SJSA1 (cell line): ENCODE measurements around the gene NDFIP2. TPM values are rescaled to one million over a fixed set of nuclear protein-coding genes. Genes with fewer than 3 reads are reported as not detected.

Experiments
- DNase-seq, 2 experiments: peaks; one replicate each; pipeline ENCODE4 v3.0.0-alpha.2; 2015 to 2020; ENCODE audit warnings: low spot score in 2 of 2, low read depth in 1 of 2
- H3K27ac ChIP-seq: fragments of 250-450 bp; sonication (Bioruptor Pico); 2 replicates; pipeline ENCODE4 v1.5.1; 2020; ENCODE audit warnings: mild to moderate bottlenecking, moderate library complexity
- H3K27me3 ChIP-seq: fragments of 250-450 bp; sonication (Bioruptor Pico); replicated peaks from 2 replicates; pipeline ENCODE4 v1.5.1; 2020; ENCODE audit warnings: mild to moderate bottlenecking, moderate library complexity
- H3K36me3 ChIP-seq: fragments of 250-450 bp; sonication (Bioruptor Pico); 2 replicates; pipeline ENCODE4 v1.5.1; 2020; ENCODE audit warnings: mild to moderate bottlenecking
- H3K4me1 ChIP-seq: fragments of 250-450 bp; sonication (Bioruptor Pico); replicated peaks from 2 replicates; pipeline ENCODE4 v1.6.1; 2021; ENCODE audit warnings: mild to moderate bottlenecking
- H3K4me3 ChIP-seq: fragments of 250-450 bp; sonication (Bioruptor Pico); 2 replicates; pipeline ENCODE4 v1.5.1; 2020; ENCODE audit warnings: mild to moderate bottlenecking
- H3K9me3 ChIP-seq: fragments of 250-450 bp; sonication (Bioruptor Pico); replicated peaks from 2 replicates; pipeline ENCODE4 v1.5.1; 2020; ENCODE audit warnings: mild to moderate bottlenecking
- total RNA-seq: library from RNA; depleted of rRNA; stranded (reverse); fragments of >200 nt; shearing (Covaris generic); gene quantifications from 2 replicates; pipeline ENCODE4 v1.2.3, GENCODE V29; 2014

Gene NDFIP2
- total RNA-seq, 1 experiment from 2014 or later = 110 TPM

DNA sequence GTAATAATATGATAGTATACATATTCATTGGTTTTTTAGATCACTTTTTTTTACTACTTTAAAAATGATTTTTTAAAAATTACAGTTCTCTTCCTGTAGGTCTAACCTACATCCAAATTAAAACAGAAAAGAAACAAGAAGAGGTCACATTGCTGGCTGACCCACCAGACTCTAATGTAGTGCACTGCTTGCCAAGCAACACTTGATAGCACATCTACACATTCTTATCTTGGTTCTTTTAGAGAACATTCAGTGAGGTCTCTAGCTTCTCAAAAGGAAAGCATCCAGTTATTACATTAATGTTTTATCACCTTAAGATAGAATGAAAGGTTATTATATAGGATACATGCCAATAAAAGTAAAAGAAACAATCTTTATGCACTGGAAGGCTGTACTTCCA is 35.6 kb downstream of the NDFIP2 start:
- no peak overlapping the region for H3K27ac ChIP-seq
- no peak for DNase-seq
- H3K36me3 ChIP-seq = no peaks in the 10 kb centered on the region
- H3K4me1 ChIP-seq = no peaks in the 10 kb centered on the region; the same call in 1 of the 2 replicates
- no peaks in the 10 kb centered on the region for H3K27me3 ChIP-seq
- H3K4me3 ChIP-seq = no peak overlapping the region
- H3K9me3 ChIP-seq = no peaks in the 10 kb centered on the region

DNA sequence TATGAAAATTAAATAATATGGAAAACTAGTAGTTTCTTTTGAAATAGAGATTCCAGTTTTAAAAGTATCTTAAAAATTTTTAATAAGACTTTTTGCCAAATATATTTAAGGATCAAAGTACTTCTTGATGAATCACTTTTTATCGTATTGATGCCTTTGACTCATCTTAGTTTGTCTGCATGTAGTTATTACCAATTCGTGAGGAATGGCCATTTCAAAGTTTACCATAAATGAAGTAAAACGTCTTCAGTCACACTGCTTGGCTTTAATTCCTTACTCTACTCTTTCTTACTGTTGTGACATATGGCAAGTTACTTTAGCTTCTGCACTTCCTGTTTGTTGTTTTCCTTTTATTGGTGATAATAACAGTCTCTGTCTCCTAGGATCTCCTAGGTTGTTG is 38.3 kb downstream of the NDFIP2 start:
- no peak overlapping the region for H3K27ac ChIP-seq
- DNase-seq = no peak
- no peaks in the 10 kb centered on the region; the same call in 1 of the 2 replicates for H3K4me1 ChIP-seq
- no peaks in the 10 kb centered on the region for H3K27me3 ChIP-seq
- H3K4me3 ChIP-seq = no peak overlapping the region
- H3K36me3 ChIP-seq = peaks cover 14% of the 10 kb centered on the region
- no peaks in the 10 kb centered on the region for H3K9me3 ChIP-seq

DNA sequence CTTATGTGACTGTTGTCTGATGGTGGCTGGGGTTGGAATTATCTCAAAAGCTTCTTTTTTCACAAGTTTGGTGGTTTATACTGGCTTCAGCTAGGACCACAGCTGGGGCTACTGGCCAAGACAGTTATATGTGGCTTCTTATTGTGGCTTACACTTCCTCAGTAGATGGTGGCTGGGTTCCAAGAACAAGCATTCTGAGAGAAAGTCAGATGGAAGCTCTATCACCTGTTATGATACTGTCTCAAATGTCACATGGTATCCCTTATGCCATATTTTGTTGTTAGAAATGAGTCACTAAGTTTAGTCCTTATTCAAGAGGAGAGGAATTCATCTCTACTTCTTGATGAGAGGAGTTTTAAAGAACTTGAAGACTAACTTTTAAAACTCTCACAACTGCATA is 41.6 kb downstream of the NDFIP2 start:
- H3K4me1 ChIP-seq = peaks cover 14% of the 10 kb centered on the region
- DNase-seq = no peak
- no peak overlapping the region for H3K4me3 ChIP-seq
- no peaks in the 10 kb centered on the region for H3K9me3 ChIP-seq
- no peaks in the 10 kb centered on the region for H3K27me3 ChIP-seq
- H3K27ac ChIP-seq = no peak overlapping the region
- peaks cover 15% of the 10 kb centered on the region for H3K36me3 ChIP-seq

DNA sequence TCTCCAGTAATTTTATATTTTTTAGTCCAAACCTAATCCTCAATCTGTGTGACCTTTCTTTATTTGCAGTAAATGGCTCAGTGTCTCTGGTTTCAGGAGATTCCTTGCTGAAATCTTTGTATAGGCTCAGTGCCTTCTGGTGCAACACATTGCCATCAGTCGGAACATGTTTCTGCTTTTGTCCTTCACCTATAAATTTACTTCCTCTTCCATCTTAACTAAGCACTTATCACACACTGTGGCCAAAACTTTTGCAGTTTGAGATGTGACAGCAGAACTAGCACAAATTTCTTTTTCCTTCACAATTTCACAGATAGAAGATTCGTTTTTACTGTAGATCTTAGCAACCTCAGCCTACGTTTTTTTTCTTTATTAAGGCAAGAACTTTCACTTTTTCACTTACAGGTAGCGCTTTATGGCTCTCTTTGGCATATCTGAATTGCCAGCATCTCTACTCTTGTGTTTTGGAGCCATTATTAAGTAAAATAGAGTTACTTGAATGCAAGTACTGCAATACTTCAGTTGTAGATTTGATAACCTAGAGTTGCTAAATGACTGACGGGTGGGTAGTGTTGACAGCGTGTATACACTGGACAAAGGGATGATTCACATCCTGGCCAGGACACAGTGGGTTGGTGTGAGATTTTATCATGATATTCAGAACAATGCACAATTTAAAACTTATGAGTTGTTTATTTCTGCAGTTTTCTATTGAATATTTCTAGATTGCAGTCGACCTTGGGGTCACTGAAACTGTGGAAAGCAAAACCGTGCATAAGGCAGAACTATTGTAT is 44.3 kb downstream of the NDFIP2 start:
- Histone ChIP-seq H3K4me3 (no peak overlapping the region), H3K9me3 (no peaks in the 10 kb centered on the region), H3K27ac (no peak overlapping the region), H3K36me3 (peaks cover 15% of the 10 kb centered on the region), H3K4me1 (peaks cover 14% of the 10 kb centered on the region), H3K27me3 (no peaks in the 10 kb centered on the region)
- DNase-seq = peak in 1 of 2 experiments; percentile 37

DNA sequence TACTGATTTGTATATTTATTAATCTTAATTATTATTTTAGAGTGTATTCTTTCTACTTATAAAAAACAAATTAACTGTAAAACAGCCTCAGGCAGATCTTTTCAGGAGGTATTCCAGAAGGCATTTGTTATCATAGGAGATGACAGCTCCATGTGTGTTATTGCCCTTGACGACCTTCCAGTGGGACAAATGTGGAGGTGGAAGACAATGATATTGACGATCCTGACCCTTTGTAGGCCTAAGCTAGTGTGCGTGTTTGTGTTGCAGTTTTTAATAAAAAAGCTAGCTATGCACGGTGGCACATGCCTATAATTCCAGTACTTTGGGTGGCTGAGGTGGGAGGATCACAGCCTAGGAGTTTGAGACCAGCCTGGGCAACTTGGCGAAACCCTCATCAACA is 46.7 kb downstream of the NDFIP2 start:
- Histone ChIP-seq H3K27ac (no peak overlapping the region), H3K27me3 (no peaks in the 10 kb centered on the region), H3K4me1 (peaks cover 14% of the 10 kb centered on the region), H3K9me3 (no peaks in the 10 kb centered on the region), H3K4me3 (no peak overlapping the region), H3K36me3 (peaks cover 12% of the 10 kb centered on the region)
- DNase-seq = no peak

DNA sequence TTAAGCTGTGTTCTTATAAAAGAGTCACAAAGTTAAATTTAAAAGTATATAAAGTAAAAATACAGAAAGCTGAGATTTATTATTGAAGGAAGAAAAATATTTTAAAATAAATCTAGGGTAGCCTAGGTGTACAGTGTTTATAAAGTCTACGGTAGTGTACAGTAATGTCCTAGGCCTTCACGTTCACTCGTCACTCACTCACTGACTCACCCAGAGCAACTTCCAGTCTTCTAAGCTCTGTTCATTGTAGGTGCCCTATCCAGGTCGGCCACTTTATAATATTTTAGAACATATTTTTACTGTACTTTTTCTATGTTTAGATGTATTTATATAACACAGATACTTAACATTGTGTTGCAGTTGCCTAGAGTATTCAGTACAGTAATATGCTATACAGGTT is 47.4 kb downstream of the NDFIP2 start:
- DNase-seq = no peak
- Histone ChIP-seq H3K27me3 (no peaks in the 10 kb centered on the region), H3K4me1 (peaks cover 14% of the 10 kb centered on the region)

DNA sequence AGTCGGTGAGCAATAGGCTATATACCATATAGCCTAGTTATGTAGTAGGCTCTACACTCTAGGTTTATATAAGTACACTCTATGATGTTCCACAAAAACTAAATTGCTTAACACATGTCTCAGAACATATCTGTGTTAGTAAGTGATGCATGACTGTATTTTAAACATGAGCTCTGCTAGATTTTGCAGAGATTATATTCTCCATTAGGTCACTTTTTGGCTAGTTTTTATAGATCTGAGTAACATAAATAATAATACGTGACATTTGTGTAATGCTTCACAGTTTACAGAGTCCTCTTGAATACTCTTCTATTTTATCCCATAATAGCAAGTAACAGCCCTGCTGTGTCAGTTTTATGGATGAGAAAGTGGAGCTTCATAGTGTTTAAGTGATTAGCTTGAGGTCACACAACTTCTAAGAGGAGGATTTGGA is 47.8 kb downstream of the NDFIP2 start:
- Histone ChIP-seq H3K4me3 (no peak overlapping the region), H3K27ac (no peak overlapping the region), H3K9me3 (no peaks in the 10 kb centered on the region), H3K27me3 (no peaks in the 10 kb centered on the region), H3K4me1 (peaks cover 16% of the 10 kb centered on the region), H3K36me3 (peaks cover 5% of the 10 kb centered on the region; the same call in 1 of the 2 replicates)
- DNase-seq = no peak

More for the DNA sequence above, 47.4 kb downstream of the NDFIP2 start:
- Histone ChIP-seq H3K36me3 (peaks cover 8% of the 10 kb centered on the region; the same call in 1 of the 2 replicates), H3K4me3 (no peak overlapping the region), H3K27ac (no peak overlapping the region), H3K9me3 (no peaks in the 10 kb centered on the region)

DNA sequence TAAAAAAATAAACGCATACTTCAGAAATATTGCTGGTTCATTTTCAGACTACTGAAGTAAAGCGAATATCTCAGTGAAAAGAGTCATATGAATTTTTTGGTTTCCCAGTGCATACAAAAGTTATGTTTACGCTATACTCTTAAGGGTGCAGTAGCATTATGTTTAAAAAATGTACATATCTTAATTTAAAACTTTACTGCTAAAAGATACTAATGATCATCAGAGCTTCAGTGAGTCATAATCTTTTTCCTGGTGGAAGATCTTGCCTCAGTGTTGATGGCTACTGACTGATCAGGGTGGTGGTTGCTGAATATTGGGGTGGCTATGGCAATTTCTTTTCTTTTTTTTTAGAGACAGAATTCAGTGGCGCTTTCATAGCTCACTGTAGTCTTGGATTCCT is 48.9 kb downstream of the NDFIP2 start:
- H3K27ac ChIP-seq = no peak overlapping the region
- DNase-seq = no peak
- H3K36me3 ChIP-seq = no peaks in the 10 kb centered on the region; the same call in 1 of the 2 replicates
- no peaks in the 10 kb centered on the region for H3K9me3 ChIP-seq
- no peaks in the 10 kb centered on the region for H3K27me3 ChIP-seq
- H3K4me1 ChIP-seq = peaks cover 24% of the 10 kb centered on the region
- H3K4me3 ChIP-seq = no peak overlapping the region

DNA sequence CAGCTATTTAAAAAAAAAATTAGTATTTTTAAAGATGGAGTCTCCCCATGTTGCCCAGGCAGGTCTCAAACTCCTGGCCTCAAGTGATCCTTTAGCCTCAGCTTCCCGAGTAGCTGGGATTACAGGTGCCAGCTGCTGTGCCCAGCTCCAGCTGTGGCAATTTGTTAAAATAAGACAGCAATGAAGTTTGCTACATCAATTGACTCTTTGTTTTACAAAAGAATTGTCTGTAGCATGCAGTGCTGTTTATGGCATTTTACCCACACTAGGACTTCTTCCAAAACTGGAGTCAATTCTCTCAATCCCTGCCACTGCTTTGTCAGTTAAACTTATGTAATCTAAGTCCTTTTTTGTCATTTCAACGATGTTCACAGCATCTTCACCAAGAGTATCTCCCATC is 49.3 kb downstream of the NDFIP2 start:
- H3K4me1 ChIP-seq = peaks cover 20% of the 10 kb centered on the region
- H3K4me3 ChIP-seq = no peak overlapping the region
- H3K36me3 ChIP-seq = no peaks in the 10 kb centered on the region; the same call in 1 of the 2 replicates
- H3K27ac ChIP-seq = no peak overlapping the region
- H3K9me3 ChIP-seq = no peaks in the 10 kb centered on the region
- no peaks in the 10 kb centered on the region for H3K27me3 ChIP-seq
- no peak for DNase-seq

DNA sequence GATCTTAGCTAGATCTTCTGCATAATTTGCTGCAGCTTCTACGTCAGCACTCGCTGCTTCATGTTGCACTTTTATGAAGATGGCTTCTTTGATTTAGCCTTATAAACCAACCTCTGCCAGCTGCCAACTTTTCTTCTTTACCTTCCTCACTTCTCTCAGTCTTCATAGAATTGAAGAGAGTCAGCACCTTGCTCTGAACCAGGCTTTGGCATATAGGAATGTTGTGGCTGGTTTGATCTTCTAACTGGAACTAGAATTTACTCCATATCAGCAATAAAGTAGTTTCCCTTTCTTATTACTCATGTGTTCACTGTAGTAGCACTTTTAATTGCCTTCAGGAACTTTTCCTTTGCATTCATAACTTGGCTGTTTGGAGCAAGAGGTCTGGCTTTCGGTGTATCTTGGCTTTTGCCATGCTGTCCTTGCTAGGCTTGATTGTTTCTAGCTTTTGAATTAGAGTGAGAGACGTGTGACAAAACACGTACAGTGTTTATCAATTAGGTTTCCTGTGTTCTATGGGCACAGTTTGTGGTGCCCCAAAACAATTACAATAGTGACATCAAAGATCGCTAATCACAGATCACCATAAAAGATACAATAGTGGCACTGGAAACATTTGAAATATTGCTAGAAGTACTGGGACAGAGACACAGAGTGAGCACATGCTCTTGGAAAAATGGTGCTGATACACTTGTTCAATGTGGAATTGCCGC is 50.7 kb downstream of the NDFIP2 start:
- no peak overlapping the region for H3K4me3 ChIP-seq
- DNase-seq = no peak
- no peak overlapping the region for H3K27ac ChIP-seq
- H3K9me3 ChIP-seq = no peaks in the 10 kb centered on the region
- no peaks in the 10 kb centered on the region for H3K27me3 ChIP-seq
- H3K36me3 ChIP-seq = no peaks in the 10 kb centered on the region; the same call in 1 of the 2 replicates
- peaks cover 10% of the 10 kb centered on the region for H3K4me1 ChIP-seq

DNA sequence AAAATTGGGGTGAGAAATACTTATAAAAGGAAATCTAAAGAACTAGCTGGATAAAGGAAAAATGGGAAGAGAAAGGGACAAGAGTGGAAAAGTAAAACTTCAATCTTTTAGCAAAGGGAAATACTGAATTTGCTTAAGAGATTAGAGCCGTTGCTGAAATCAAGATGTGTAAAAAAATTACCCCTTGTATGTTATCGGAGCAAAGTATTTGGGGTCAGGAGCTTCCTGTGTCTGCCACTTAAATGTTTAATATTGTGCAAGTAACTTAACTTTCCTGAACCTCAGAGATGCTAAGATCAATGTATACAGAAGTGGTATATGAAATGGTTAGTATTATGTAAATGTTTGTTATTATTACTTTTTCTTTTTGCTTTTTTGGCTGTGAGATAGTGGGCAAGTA is 51.6 kb downstream of the NDFIP2 start:
- Histone ChIP-seq H3K36me3 (no peaks in the 10 kb centered on the region; the same call in 1 of the 2 replicates), H3K9me3 (no peaks in the 10 kb centered on the region), H3K27me3 (no peaks in the 10 kb centered on the region), H3K4me3 (no peak overlapping the region), H3K27ac (no peak overlapping the region), H3K4me1 (peaks cover 10% of the 10 kb centered on the region)
- no peak for DNase-seq

DNA sequence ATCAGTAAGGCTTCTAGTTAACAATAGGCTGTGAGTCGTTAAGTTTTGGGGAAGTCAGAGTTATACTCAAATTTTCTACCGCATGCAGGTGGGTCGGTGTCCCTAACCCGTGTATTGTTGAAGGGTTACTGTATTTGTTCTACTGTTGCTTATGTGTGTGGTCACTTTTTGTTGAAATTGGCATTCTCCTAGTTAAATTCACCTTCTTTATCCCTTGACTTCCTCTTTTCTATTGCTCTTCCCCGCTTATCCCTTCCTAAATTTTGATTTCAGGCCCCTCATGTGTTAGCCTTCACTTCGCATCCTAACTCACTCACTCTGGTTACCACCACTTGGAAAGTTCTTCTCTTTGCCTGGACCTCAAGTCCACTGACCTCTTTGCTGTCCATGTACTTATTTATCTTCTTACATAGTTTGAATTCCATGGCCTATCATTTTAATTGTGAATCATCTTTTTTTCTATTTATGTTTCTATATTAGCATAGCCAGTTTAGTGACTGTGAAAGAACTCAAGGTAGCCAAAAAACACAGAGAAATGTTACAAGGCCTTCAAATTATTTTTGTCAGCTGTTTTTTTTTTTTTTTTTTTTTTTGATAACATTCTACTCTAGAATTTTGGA is 52.9 kb downstream of the NDFIP2 start:
- Histone ChIP-seq H3K4me3 (no peak overlapping the region), H3K27ac (no peak overlapping the region), H3K36me3 (no peaks in the 10 kb centered on the region), H3K4me1 (peaks cover 10% of the 10 kb centered on the region), H3K27me3 (no peaks in the 10 kb centered on the region), H3K9me3 (no peaks in the 10 kb centered on the region)
- peak in 1 of 2 experiments; percentile 36 for DNase-seq

DNA sequence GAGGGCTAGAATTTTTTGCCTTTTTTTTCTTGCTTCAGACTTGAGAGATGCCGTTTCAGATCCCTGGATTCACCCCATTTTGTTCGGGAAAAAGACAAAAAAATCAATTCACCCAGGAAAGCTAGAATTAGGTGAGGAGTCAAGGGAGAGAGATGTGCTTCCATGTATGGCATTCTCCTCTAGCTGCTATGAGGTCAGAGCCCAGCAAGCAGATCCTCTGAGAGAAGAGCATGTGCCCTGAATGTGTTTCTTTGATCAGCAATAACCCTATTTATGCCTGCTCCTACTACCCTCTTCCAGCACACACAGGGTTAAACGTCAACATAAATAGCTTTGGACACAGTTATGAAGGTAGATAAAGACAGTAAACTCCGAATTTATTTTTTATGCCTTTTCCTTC is 53.6 kb downstream of the NDFIP2 start:
- Histone ChIP-seq H3K9me3 (no peaks in the 10 kb centered on the region), H3K4me1 (peaks cover 10% of the 10 kb centered on the region), H3K27me3 (no peaks in the 10 kb centered on the region), H3K36me3 (no peaks in the 10 kb centered on the region), H3K27ac (no peak overlapping the region), H3K4me3 (no peak overlapping the region)
- no peak for DNase-seq

DNA sequence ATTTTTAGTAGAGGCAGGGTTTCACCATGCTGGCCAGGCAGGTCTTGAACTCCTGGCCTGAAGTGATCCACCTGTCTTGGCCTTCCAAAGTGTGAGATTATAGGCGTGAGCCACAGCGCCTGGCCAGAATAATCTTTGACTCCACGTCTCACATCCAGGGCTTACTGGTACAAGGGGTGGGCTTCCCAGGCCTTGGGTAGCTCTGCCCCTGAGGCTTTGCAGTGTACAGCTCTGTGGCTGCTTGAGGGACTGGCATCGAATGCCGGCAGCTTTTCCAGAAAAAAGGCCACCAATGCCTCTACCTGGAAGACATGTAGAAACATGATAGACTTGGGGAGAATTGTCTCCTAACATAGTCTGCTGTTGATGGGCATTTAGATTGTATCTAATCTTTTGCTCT is 57.8 kb downstream of the NDFIP2 start:
- H3K4me3 ChIP-seq = no peak overlapping the region
- no peaks in the 10 kb centered on the region for H3K9me3 ChIP-seq
- peak in 1 of 2 experiments; percentile 39 for DNase-seq
- no peaks in the 10 kb centered on the region for H3K27me3 ChIP-seq
- H3K36me3 ChIP-seq = no peaks in the 10 kb centered on the region
- no peak overlapping the region for H3K27ac ChIP-seq
- peaks cover 9% of the 10 kb centered on the region for H3K4me1 ChIP-seq
